Progenitor cell of endocrine pancreas (in vitro differentiated cells): ENCODE results near the gene DOCK2. TPM values are rescaled to one million over a fixed set of nuclear protein-coding genes. Genes with fewer than 3 reads are reported as not detected.

Source experiments
- DNase-seq: peaks from one replicate; pipeline ENCODE4 v3.0.0; 2021; ENCODE audit warnings: low spot score; ENCODE audit not compliant: unreplicated experiment
- H3K27ac Mint-ChIP-seq: 2 replicates; pipeline ENCODE4 v1.8.0; 2021; ENCODE audit warnings: mild to moderate bottlenecking, moderate library complexity, mixed read lengths
- H3K27me3 Mint-ChIP-seq: 2 replicates; pipeline ENCODE4 v1.8.0; 2021; ENCODE audit warnings: mixed read lengths
- H3K36me3 Mint-ChIP-seq: 2 replicates; pipeline ENCODE4 v1.8.0; 2022; ENCODE audit warnings: mixed read lengths; ENCODE audit not compliant: insufficient read depth
- H3K4me1 Mint-ChIP-seq: 2 replicates; pipeline ENCODE4 v1.8.0; 2021; ENCODE audit warnings: low read depth, mixed read lengths
- H3K4me3 Mint-ChIP-seq: 2 replicates; pipeline ENCODE4 v1.8.0; 2021; ENCODE audit warnings: low read depth, mild to moderate bottlenecking, moderate library complexity, mixed read lengths
- H3K9me3 Mint-ChIP-seq: 2 replicates; pipeline ENCODE4 v1.8.0; 2021; ENCODE audit warnings: low read depth, mixed read lengths
- CTCF ChIP-seq: fragments of 200-600 bp; sonication (generic); IDR thresholded peaks from one replicate; pipeline ENCODE4 v1.5.0; 2021; ENCODE audit warnings: antibody characterized with exemption, mild to moderate bottlenecking; ENCODE audit not compliant: unreplicated experiment
- total RNA-seq: library from RNA; stranded (reverse); gene quantifications from 2 replicates; pipeline ENCODE4 v1.2.1, GENCODE V29; 2021

Gene DOCK2
- total RNA-seq, 1 donor from 2014 or later = not detected

- Mint-ChIP-seq H3K4me1 (no peaks in the 10 kb centered on the region), H3K36me3 (no peaks in the 10 kb centered on the region), H3K4me3 (no peak overlapping the region), H3K27ac (no peak overlapping the region), H3K9me3 (no peaks in the 10 kb centered on the region), H3K27me3 (peaks cover 77% of the 10 kb centered on the region)
- no peak for DNase-seq
- no peak for TF ChIP-seq CTCF
Observed at GRCh38 chr5:169754737-169755136, 117.7 kb downstream of the DOCK2 start.

- no peaks in the 10 kb centered on the region for H3K36me3 Mint-ChIP-seq
- H3K27me3 Mint-ChIP-seq = peaks cover 72% of the 10 kb centered on the region
- H3K27ac Mint-ChIP-seq = no peak overlapping the region
- no peak for TF ChIP-seq CTCF
- H3K4me3 Mint-ChIP-seq = no peak overlapping the region
- H3K4me1 Mint-ChIP-seq = peaks cover 4% of the 10 kb centered on the region
- no peak for DNase-seq
- no peaks in the 10 kb centered on the region for H3K9me3 Mint-ChIP-seq
Observed at GRCh38 chr5:169756071-169756765, 119.1 kb downstream of the DOCK2 start.

- TF ChIP-seq CTCF = no peak
- Mint-ChIP-seq H3K36me3 (no peaks in the 10 kb centered on the region), H3K27ac (no peak overlapping the region), H3K4me3 (no peak overlapping the region), H3K4me1 (peaks cover 4% of the 10 kb centered on the region), H3K9me3 (no peaks in the 10 kb centered on the region), H3K27me3 (peaks cover 71% of the 10 kb centered on the region)
- DNase-seq = no peak
Observed at GRCh38 chr5:169757016-169757415, 119.9 kb downstream of the DOCK2 start.

- H3K4me3 Mint-ChIP-seq = no peak overlapping the region
- H3K27ac Mint-ChIP-seq = no peak overlapping the region
- no peaks in the 10 kb centered on the region for H3K36me3 Mint-ChIP-seq
- H3K9me3 Mint-ChIP-seq = no peaks in the 10 kb centered on the region
- no peak for DNase-seq
- TF ChIP-seq CTCF = no peak
- H3K4me1 Mint-ChIP-seq = peaks cover 4% of the 10 kb centered on the region
- H3K27me3 Mint-ChIP-seq = peaks cover 77% of the 10 kb centered on the region
Observed at GRCh38 chr5:169758886-169759285, 121.8 kb downstream of the DOCK2 start.

GRCh38 chr5:169760229-169760628 is 123.2 kb downstream of the DOCK2 start:
- H3K36me3 Mint-ChIP-seq = no peaks in the 10 kb centered on the region
- no peaks in the 10 kb centered on the region for H3K9me3 Mint-ChIP-seq
- no peak overlapping the region for H3K27ac Mint-ChIP-seq
- DNase-seq = no peak
- no peak overlapping the region for H3K4me3 Mint-ChIP-seq
- H3K4me1 Mint-ChIP-seq = peaks cover 4% of the 10 kb centered on the region
- peaks cover 83% of the 10 kb centered on the region for H3K27me3 Mint-ChIP-seq
- no peak for TF ChIP-seq CTCF
